Body of pancreas (tissue), 4 donors: ENCODE data around the gene DBF4B.

Source experiments
- POLR2A ChIP-seq, 3 donors: fragments of 450-650 bp; IDR thresholded peaks; one replicate each; pipeline ENCODE4 v1.6.1; 2016; ENCODE audit warnings: antibody characterized with exemption in 3 of 3, mild to moderate bottlenecking in 2 of 3
- TF ChIP-seq, protein P1 (sequence below), 7 experiments: fragments of 450-650 bp in 4 of 7; fragments of 200-600 bp in 3 of 7; sonication (generic) in 3 of 7; IDR thresholded peaks; one replicate each; pipeline ENCODE4 v1.5.1; 2016 to 2019; ENCODE audit warnings: antibody characterized with exemption in 7 of 7

DNA sequence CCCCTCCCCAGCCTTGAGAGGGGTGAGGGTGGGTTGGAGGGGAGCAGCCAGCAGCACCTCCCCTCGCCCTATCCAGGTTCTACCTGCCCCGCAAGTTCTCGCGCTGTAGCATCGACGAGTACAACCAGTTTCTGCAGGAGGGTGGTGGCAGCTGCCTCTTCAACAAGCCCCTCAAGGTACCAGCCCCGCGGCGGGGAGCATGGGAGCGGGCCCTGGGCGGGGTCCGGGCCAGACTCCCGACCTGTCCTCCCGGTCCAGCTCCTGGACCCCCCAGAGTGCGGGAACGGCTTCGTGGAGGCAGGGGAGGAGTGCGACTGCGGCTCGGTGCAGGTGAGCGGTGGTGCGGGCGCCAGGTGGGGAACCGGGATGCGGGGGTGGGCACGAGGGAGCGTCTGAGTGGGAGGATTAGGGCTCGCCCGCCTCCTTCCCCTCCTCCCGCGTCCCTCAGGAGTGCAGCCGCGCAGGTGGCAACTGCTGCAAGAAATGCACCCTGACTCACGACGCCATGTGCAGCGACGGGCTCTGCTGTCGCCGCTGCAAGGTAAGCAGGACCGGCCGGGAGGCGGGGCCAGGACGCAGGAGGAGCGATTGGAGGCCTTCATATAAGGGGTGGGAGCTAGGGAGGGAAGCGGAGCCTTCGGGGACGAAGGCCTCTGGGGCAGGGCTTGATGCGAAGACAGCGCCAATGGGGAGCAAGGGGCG lies 66.8 kb downstream of the DBF4B start:
- no peak for TF ChIP-seq POLR2A (IDR thresholded peaks at IDR 0.05)
- TF ChIP-seq, protein P1, sequence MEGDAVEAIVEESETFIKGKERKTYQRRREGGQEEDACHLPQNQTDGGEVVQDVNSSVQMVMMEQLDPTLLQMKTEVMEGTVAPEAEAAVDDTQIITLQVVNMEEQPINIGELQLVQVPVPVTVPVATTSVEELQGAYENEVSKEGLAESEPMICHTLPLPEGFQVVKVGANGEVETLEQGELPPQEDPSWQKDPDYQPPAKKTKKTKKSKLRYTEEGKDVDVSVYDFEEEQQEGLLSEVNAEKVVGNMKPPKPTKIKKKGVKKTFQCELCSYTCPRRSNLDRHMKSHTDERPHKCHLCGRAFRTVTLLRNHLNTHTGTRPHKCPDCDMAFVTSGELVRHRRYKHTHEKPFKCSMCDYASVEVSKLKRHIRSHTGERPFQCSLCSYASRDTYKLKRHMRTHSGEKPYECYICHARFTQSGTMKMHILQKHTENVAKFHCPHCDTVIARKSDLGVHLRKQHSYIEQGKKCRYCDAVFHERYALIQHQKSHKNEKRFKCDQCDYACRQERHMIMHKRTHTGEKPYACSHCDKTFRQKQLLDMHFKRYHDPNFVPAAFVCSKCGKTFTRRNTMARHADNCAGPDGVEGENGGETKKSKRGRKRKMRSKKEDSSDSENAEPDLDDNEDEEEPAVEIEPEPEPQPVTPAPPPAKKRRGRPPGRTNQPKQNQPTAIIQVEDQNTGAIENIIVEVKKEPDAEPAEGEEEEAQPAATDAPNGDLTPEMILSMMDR (IDR thresholded peaks at IDR 0.05) = no peak
